SU-DHL-6 (cell line): ENCODE data around the gene SAMD11.

Experiments
- EZH2phosphoT487 ChIP-seq: fragments of 200-600 bp; sonication (generic), shearing (Covaris generic); conservative IDR thresholded peaks from 2 replicates; pipeline ENCODE4 v1.6.1; 2018; ENCODE audit warnings: mild to moderate bottlenecking, antibody characterized with exemption, low read length, moderate library complexity, mixed read lengths
- TF ChIP-seq, protein P1 (sequence below): fragments of 200-600 bp; sonication (generic); IDR thresholded peaks from one replicate; pipeline ENCODE4 v1.5.1; 2017; ENCODE audit warnings: antibody characterized with exemption, mild to moderate bottlenecking, low read length, moderate library complexity; ENCODE audit not compliant: insufficient read depth, poor library complexity, severe bottlenecking

GRCh38 chr1:959731-960362, 36.1 kb downstream of the SAMD11 start:
- TF ChIP-seq, protein P1, sequence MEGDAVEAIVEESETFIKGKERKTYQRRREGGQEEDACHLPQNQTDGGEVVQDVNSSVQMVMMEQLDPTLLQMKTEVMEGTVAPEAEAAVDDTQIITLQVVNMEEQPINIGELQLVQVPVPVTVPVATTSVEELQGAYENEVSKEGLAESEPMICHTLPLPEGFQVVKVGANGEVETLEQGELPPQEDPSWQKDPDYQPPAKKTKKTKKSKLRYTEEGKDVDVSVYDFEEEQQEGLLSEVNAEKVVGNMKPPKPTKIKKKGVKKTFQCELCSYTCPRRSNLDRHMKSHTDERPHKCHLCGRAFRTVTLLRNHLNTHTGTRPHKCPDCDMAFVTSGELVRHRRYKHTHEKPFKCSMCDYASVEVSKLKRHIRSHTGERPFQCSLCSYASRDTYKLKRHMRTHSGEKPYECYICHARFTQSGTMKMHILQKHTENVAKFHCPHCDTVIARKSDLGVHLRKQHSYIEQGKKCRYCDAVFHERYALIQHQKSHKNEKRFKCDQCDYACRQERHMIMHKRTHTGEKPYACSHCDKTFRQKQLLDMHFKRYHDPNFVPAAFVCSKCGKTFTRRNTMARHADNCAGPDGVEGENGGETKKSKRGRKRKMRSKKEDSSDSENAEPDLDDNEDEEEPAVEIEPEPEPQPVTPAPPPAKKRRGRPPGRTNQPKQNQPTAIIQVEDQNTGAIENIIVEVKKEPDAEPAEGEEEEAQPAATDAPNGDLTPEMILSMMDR: no peak
- TF ChIP-seq EZH2phosphoT487: no peak
